ENCODE data around the gene AGBL1. TPM values are rescaled to one million over a fixed set of nuclear protein-coding genes. Genes with fewer than 3 reads are reported as not detected.

AGBL1 gene
- total RNA-seq, 1 experiment from 2014 or later = not detected

DNA sequence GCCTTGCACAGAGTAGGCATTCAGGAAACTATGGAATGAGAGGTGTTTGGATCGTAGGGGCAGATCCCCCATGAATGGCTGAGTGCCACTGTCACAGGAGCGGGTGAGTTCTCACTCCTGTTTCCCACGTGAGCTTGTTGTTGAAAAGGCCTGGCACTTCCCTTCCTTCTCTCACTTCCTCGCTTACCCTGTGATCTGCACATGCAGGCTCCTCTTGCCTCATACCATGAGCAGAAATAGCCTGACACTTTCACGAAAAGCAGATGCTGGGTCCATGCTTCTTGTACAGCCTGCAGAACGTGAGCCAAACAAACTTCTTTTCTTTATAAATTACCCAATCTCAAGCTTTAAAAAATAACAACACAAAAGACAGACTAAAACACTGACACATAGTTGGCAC lies 55.4 kb downstream of the AGBL1 start:
- DNase-seq = no peak
- Histone ChIP-seq H3K4me1 (ENCODE audit: low read length) (no peaks in the 10 kb centered on the region), H3K4me2 (ENCODE audit: low read depth, low read length, poor library complexity, severe bottlenecking) (no peak overlapping the region), H3K9me2 (replicated peaks; ENCODE audit: insufficient read depth, low read length) (no peaks in the 10 kb centered on the region), H3K27ac (ENCODE audit: low read length) (no peak overlapping the region), H3K9ac (ENCODE audit: low read length) (no peak overlapping the region), H3K9me3 (ENCODE audit: low read length) (no peaks in the 10 kb centered on the region), H3K36me3 (ENCODE audit: insufficient read depth, low read length) (no peaks in the 10 kb centered on the region), H4K20me1 (ENCODE audit: insufficient read depth, low read depth, low read length) (no peaks in the 10 kb centered on the region), H2AFZ (ENCODE audit: low read length) (no peak overlapping the region), H3K4me3 (ENCODE audit: low read length) (no peak overlapping the region), H3K79me2 (ENCODE audit: low read length) (no peaks in the 10 kb centered on the region), H3K27me3 (ENCODE audit: low read length) (no peaks in the 10 kb centered on the region)

DNA sequence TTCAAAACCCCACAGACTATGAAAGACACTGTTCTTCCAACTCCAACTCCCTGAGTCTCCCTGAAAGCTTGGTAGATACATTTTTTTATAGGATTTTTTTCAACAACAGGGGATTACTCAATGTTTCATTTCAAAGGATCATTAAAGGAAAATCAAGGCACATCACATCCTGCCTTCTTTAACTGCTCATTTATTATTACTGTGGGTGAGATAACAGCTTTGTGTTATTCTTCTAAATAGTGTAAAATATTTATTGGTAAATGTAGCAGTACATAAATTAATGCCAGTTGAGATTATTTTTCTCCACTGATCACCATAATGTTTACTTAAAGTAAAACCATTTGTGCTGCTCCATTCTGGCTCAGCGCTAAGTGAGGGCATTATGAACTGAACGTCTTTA lies 57.2 kb downstream of the AGBL1 start:
- Histone ChIP-seq H2AFZ (ENCODE audit: low read length) (no peak overlapping the region), H3K9ac (ENCODE audit: low read length) (no peak overlapping the region), H4K20me1 (ENCODE audit: insufficient read depth, low read depth, low read length) (no peaks in the 10 kb centered on the region), H3K79me2 (ENCODE audit: low read length) (no peaks in the 10 kb centered on the region), H3K27me3 (ENCODE audit: low read length) (no peaks in the 10 kb centered on the region), H3K9me3 (ENCODE audit: low read length) (no peaks in the 10 kb centered on the region), H3K4me1 (ENCODE audit: low read length) (no peaks in the 10 kb centered on the region), H3K27ac (ENCODE audit: low read length) (no peak overlapping the region), H3K4me3 (ENCODE audit: low read length) (no peak overlapping the region), H3K9me2 (replicated peaks; ENCODE audit: insufficient read depth, low read length) (no peaks in the 10 kb centered on the region), H3K4me2 (ENCODE audit: low read depth, low read length, poor library complexity, severe bottlenecking) (no peak overlapping the region), H3K36me3 (ENCODE audit: insufficient read depth, low read length) (no peaks in the 10 kb centered on the region)
- no peak for DNase-seq

DNA sequence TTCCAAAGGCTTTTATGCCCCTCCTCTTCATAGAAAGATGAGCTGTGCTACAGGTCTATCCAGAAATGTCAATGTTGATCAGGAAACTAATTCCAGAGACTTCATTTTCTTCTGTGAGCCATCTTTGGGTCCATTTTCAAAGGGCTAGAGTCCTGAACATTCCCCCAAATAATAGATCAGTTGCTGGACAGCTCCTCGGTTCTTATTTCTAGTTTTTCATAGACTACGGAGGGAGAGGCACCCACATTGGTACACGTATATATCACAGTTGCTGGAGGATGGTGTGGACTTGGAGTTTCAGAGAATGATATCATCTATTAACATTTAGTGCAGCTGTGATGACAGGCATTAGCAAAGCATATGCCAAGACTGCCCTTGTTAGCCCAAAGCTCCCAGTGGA lies 59.1 kb downstream of the AGBL1 start:
- H4K20me1 ChIP-seq (ENCODE audit: insufficient read depth, low read depth, low read length) = no peaks in the 10 kb centered on the region
- H3K27me3 ChIP-seq (ENCODE audit: low read length) = no peaks in the 10 kb centered on the region
- H3K9me3 ChIP-seq (ENCODE audit: low read length) = no peaks in the 10 kb centered on the region
- no peak overlapping the region for H3K9ac ChIP-seq (ENCODE audit: low read length)
- no peak overlapping the region for H3K27ac ChIP-seq (ENCODE audit: low read length)
- DNase-seq = no peak
- no peak overlapping the region for H3K4me3 ChIP-seq (ENCODE audit: low read length)
- H3K36me3 ChIP-seq (ENCODE audit: insufficient read depth, low read length) = no peaks in the 10 kb centered on the region
- H3K4me2 ChIP-seq (ENCODE audit: low read depth, low read length, poor library complexity, severe bottlenecking) = no peak overlapping the region
- H3K79me2 ChIP-seq (ENCODE audit: low read length) = no peaks in the 10 kb centered on the region
- H3K9me2 ChIP-seq (replicated peaks; ENCODE audit: insufficient read depth, low read length) = no peaks in the 10 kb centered on the region
- no peaks in the 10 kb centered on the region for H3K4me1 ChIP-seq (ENCODE audit: low read length)
- no peak overlapping the region for H2AFZ ChIP-seq (ENCODE audit: low read length)

DNA sequence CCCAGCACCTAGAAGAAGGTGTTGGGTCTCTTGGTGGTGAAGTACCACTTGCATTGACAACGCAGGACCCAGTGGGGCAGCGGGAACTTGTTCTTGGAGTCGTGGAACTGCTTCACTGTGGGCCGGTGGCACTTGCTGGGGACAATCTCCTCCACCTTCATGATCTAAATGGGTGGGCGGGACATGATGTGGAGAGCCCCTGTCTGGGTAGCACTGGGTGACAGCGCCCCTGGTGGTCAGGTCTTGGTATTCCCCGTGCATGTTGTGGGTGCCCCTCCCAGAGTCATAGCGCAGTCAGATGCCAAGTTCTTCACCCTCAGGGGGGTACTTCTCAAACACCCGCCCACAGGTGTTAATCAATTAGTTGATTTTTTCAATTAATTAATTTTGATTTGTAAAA lies 60.2 kb downstream of the AGBL1 start:
- Histone ChIP-seq H3K4me3 (ENCODE audit: low read length) (no peak overlapping the region), H3K27ac (ENCODE audit: low read length) (no peak overlapping the region), H3K4me1 (ENCODE audit: low read length) (no peaks in the 10 kb centered on the region), H4K20me1 (ENCODE audit: insufficient read depth, low read depth, low read length) (no peaks in the 10 kb centered on the region), H3K79me2 (ENCODE audit: low read length) (no peaks in the 10 kb centered on the region), H2AFZ (ENCODE audit: low read length) (no peak overlapping the region), H3K9me2 (replicated peaks; ENCODE audit: insufficient read depth, low read length) (no peaks in the 10 kb centered on the region), H3K27me3 (ENCODE audit: low read length) (no peaks in the 10 kb centered on the region), H3K9me3 (ENCODE audit: low read length) (no peaks in the 10 kb centered on the region), H3K9ac (ENCODE audit: low read length) (no peak overlapping the region), H3K4me2 (ENCODE audit: low read depth, low read length, poor library complexity, severe bottlenecking) (no peak overlapping the region), H3K36me3 (ENCODE audit: insufficient read depth, low read length) (no peaks in the 10 kb centered on the region)
- DNase-seq = peak; percentile 72

DNA sequence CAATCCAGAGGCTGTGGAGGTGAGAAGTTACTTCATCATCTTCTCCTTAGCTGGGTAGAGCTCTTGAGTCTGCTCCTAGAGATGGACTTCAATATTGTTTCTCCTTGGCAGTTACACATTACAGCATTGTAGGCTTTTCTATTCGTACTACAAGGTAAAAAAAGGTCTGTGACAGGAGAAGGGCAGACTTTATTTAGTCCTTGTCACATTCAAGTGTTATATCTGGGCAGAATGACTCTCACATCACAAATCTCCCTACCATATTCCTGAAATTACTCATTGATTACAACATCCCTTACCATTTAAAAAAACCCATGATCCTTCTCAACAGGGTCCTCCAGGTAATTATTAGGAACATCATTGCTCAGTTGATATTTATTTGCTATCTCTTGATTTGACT lies 75.0 kb downstream of the AGBL1 start:
- no peak overlapping the region for H3K9ac ChIP-seq (ENCODE audit: low read length)
- H3K9me2 ChIP-seq (replicated peaks; ENCODE audit: insufficient read depth, low read length) = no peaks in the 10 kb centered on the region
- H3K79me2 ChIP-seq (ENCODE audit: low read length) = no peaks in the 10 kb centered on the region
- DNase-seq = no peak
- no peak overlapping the region for H2AFZ ChIP-seq (ENCODE audit: low read length)
- no peaks in the 10 kb centered on the region for H3K36me3 ChIP-seq (ENCODE audit: insufficient read depth, low read length)
- H3K27ac ChIP-seq (ENCODE audit: low read length) = no peak overlapping the region
- no peaks in the 10 kb centered on the region for H3K27me3 ChIP-seq (ENCODE audit: low read length)
- H3K4me1 ChIP-seq (ENCODE audit: low read length) = peaks cover 7% of the 10 kb centered on the region
- H3K9me3 ChIP-seq (ENCODE audit: low read length) = no peaks in the 10 kb centered on the region
- no peak overlapping the region for H3K4me2 ChIP-seq (ENCODE audit: low read depth, low read length, poor library complexity, severe bottlenecking)
- no peaks in the 10 kb centered on the region for H4K20me1 ChIP-seq (ENCODE audit: insufficient read depth, low read depth, low read length)
- no peak overlapping the region for H3K4me3 ChIP-seq (ENCODE audit: low read length)

DNA sequence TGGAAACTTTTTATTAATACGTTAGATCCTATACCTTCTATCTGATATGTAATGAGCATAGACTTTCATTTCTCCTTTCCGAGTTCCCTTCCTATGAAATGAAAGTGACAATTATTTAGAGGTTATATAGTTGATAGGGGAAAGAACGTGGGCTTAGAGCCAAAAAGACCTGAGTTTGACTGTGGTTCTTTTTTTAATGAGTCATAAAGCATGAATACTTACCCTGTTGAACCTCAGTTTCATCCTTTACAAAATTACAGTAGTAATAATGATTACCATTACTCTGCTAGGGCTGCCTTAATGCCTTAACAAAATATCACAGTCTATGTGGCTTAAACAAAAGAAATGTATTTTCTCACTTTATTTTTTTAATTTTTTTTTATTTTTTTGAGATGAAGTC lies 75.9 kb downstream of the AGBL1 start:
- no peaks in the 10 kb centered on the region for H3K36me3 ChIP-seq (ENCODE audit: insufficient read depth, low read length)
- no peaks in the 10 kb centered on the region for H3K9me2 ChIP-seq (replicated peaks; ENCODE audit: insufficient read depth, low read length)
- peaks cover 7% of the 10 kb centered on the region for H3K4me1 ChIP-seq (ENCODE audit: low read length)
- H3K27me3 ChIP-seq (ENCODE audit: low read length) = no peaks in the 10 kb centered on the region
- no peak overlapping the region for H3K4me3 ChIP-seq (ENCODE audit: low read length)
- no peaks in the 10 kb centered on the region for H3K9me3 ChIP-seq (ENCODE audit: low read length)
- DNase-seq = peak; percentile 42
- H3K79me2 ChIP-seq (ENCODE audit: low read length) = no peaks in the 10 kb centered on the region
- no peak overlapping the region for H2AFZ ChIP-seq (ENCODE audit: low read length)
- H3K9ac ChIP-seq (ENCODE audit: low read length) = no peak overlapping the region
- H3K27ac ChIP-seq (ENCODE audit: low read length) = no peak overlapping the region
- H4K20me1 ChIP-seq (ENCODE audit: insufficient read depth, low read depth, low read length) = no peaks in the 10 kb centered on the region
- no peak overlapping the region for H3K4me2 ChIP-seq (ENCODE audit: low read depth, low read length, poor library complexity, severe bottlenecking)

DNA sequence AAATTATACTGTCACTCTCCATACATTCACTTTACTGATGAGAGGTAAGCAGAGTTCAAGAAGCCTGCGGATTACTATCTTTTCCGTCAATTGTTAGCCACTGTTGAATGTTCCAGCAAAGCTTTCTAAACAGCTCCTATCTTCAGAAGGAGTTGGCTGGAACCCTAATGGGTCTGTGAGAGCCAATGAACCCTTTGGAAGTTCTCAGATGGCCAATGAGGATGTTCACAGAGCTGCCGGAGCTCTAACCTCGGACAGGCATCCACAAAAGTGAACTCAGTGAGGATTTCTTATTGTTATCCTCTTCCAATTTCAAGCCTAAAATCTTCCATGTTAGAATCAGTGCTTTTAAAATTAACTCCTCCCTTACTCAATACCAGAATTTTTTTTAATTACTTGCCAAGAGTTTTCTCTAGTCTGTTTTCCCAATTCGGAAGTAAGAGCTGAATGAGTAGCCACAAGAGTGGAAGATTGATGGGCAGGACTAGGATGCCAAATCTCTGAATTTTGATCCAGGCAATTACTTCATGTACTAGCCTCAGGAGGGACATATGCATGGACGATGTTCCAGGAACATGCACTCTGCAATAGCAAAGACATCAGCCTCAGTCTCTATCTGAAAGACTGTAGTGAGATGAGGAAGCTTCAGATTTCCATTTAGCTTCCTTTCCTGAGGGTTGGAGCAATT lies 78.1 kb downstream of the AGBL1 start:
- no peaks in the 10 kb centered on the region for H3K79me2 ChIP-seq (ENCODE audit: low read length)
- peaks cover 7% of the 10 kb centered on the region for H3K4me1 ChIP-seq (ENCODE audit: low read length)
- H3K4me3 ChIP-seq (ENCODE audit: low read length) = no peak overlapping the region
- no peak overlapping the region for H3K9ac ChIP-seq (ENCODE audit: low read length)
- no peaks in the 10 kb centered on the region for H3K36me3 ChIP-seq (ENCODE audit: insufficient read depth, low read length)
- no peak overlapping the region for H2AFZ ChIP-seq (ENCODE audit: low read length)
- no peaks in the 10 kb centered on the region for H3K9me2 ChIP-seq (replicated peaks; ENCODE audit: insufficient read depth, low read length)
- H3K27ac ChIP-seq (ENCODE audit: low read length) = no peak overlapping the region
- DNase-seq = no peak
- H4K20me1 ChIP-seq (ENCODE audit: insufficient read depth, low read depth, low read length) = no peaks in the 10 kb centered on the region
- no peaks in the 10 kb centered on the region for H3K27me3 ChIP-seq (ENCODE audit: low read length)
- H3K9me3 ChIP-seq (ENCODE audit: low read length) = no peaks in the 10 kb centered on the region
- no peak overlapping the region for H3K4me2 ChIP-seq (ENCODE audit: low read depth, low read length, poor library complexity, severe bottlenecking)

DNA sequence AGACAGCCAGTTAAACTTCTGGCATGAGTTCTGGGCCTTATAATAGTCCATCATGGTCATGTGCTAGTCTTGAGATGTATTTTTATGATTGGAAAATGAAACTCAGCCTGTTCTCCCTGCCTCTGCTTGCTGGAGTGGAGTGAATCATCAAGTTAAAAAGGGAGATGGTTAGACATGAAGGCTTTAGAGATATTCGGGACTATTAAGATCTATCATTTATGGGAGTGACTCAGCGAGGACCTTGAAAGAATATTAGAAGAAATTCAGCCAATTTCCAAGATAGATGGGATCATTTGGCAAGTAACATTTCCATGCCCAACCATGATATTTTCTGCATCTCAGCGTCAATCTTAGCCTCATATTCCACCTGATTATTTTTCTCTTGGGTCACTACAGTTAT lies 79.8 kb downstream of the AGBL1 start:
- no peaks in the 10 kb centered on the region for H3K27me3 ChIP-seq (ENCODE audit: low read length)
- no peak overlapping the region for H3K27ac ChIP-seq (ENCODE audit: low read length)
- H3K79me2 ChIP-seq (ENCODE audit: low read length) = no peaks in the 10 kb centered on the region
- peaks cover 7% of the 10 kb centered on the region for H3K4me1 ChIP-seq (ENCODE audit: low read length)
- no peaks in the 10 kb centered on the region for H3K36me3 ChIP-seq (ENCODE audit: insufficient read depth, low read length)
- DNase-seq = no peak
- no peaks in the 10 kb centered on the region for H3K9me3 ChIP-seq (ENCODE audit: low read length)
- H2AFZ ChIP-seq (ENCODE audit: low read length) = no peak overlapping the region
- no peak overlapping the region for H3K4me2 ChIP-seq (ENCODE audit: low read depth, low read length, poor library complexity, severe bottlenecking)
- H3K9ac ChIP-seq (ENCODE audit: low read length) = no peak overlapping the region
- no peak overlapping the region for H3K4me3 ChIP-seq (ENCODE audit: low read length)
- H3K9me2 ChIP-seq (replicated peaks; ENCODE audit: insufficient read depth, low read length) = no peaks in the 10 kb centered on the region
- no peaks in the 10 kb centered on the region for H4K20me1 ChIP-seq (ENCODE audit: insufficient read depth, low read depth, low read length)

DNA sequence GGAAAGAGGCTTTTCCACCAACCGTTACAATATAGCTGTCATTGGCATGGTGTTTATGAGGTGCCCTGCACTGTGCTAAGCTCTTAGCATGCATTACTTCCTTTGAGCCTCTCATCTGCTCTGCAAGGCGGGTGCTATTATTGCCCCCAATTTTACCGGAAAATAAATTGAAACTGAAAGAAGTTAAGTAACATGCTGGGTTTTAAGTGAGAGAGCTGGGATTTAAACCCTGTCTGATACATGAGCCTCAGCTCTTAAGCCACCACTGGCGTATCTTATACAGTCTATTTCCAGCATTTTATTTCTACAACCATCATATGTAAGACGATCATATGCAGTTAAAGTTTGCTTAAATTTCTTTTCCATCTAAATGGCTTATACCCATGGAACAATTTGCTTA lies 81.6 kb downstream of the AGBL1 start:
- H3K79me2 ChIP-seq (ENCODE audit: low read length) = no peaks in the 10 kb centered on the region
- H3K9me2 ChIP-seq (replicated peaks; ENCODE audit: insufficient read depth, low read length) = no peaks in the 10 kb centered on the region
- H2AFZ ChIP-seq (ENCODE audit: low read length) = no peak overlapping the region
- H3K27me3 ChIP-seq (ENCODE audit: low read length) = no peaks in the 10 kb centered on the region
- H3K4me1 ChIP-seq (ENCODE audit: low read length) = peaks cover 7% of the 10 kb centered on the region
- no peak overlapping the region for H3K27ac ChIP-seq (ENCODE audit: low read length)
- no peaks in the 10 kb centered on the region for H4K20me1 ChIP-seq (ENCODE audit: insufficient read depth, low read depth, low read length)
- H3K4me3 ChIP-seq (ENCODE audit: low read length) = no peak overlapping the region
- no peak overlapping the region for H3K9ac ChIP-seq (ENCODE audit: low read length)
- no peaks in the 10 kb centered on the region for H3K9me3 ChIP-seq (ENCODE audit: low read length)
- no peak for DNase-seq
- H3K36me3 ChIP-seq (ENCODE audit: insufficient read depth, low read length) = no peaks in the 10 kb centered on the region
- no peak overlapping the region for H3K4me2 ChIP-seq (ENCODE audit: low read depth, low read length, poor library complexity, severe bottlenecking)
